NCI-H510A (cell line): ENCODE data around the gene TGFBR2.

Experiments
- DNase-seq: peaks from one replicate; lab custom pipeline; 2025; lab: John Stamatoyannopoulos, UW

The TGFBR2 gene

DNA sequence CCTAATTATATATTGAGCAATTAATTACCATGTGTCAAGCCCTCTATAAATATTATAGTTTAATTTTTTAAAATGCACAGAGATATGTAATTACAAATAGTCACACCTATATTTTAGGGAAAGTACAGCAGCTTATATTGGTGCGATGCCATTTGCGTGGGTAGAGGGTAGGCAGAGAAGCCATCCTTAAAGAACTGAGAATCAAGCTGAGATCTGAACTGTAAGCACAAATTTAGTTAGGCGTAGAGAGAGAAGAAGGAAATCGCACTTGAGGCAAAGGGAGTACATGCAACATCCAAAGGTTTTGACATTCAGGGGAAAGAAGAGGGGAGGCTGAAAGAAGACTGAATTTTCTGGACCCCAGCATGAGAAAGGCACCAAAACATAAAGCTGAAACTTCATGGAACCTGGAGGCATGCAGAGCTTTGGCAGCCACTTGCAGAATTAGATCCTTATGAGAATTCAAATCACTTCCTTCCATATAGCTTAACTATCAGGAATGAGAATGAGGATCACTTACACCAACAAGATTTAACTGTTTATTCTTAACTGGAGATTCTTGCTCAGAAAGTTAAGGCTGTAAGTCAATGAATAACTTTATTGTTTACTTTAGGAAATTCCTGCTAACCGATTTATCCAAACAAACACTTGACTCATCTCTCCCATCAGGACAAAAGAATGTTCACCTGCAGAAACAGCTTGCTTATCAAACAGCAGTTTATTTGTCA, 114.3 kb downstream of the TGFBR2 start:
- DNase-seq: no peak

DNA sequence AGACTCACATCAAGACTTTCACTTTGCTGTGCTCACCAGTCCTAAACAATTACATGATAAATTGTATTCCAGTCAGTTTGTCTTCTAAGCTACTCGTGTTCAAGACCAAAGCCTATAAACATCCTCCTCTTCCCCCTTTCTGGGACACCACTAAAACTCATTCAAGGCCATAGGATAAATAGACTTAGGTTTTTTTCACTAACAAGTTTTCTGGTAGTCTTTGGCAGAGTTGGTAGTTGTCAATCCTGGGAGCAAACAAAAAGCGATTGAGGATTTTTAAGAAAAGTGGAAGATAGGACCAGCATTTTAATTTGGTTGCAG, 114.9 kb downstream of the TGFBR2 start:
- DNase-seq: no peak

DNA sequence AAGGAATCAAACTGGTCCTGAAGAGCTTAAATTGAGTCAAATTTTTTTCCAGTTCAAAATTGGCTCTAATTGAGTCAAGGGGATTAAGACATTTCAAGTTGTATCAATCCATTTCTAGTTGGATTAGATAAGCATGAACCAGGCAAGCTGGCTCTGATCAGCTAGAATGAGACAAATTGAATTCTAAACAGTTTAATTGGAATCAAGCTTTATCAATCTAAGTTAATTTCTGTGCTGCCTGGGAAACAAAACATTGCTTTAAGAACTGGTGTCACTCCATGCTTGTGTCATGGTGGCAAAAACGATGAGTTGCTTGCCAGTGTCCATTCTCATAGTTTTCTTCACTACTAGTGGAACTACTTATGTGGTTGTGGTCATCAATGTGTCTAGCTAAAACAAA, 116.8 kb downstream of the TGFBR2 start:
- DNase-seq: no peak

DNA sequence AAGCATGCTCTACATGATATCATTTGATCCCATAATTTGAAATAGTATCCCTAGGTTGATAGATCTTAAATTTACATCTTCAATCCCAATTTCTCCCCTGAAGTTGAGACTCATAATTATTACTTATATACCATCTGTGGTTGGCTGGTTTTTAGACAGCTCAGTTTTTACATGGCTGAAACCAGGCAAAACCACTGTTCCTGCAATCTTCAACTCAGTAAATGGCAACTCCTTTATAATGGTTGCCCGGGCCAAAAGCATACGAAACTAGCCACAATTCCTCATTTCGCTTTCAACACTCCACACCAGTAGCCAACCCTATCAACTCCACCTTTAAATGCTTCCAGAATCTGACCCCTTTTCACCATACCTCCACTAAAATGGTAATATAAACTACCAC, 118.5 kb downstream of the TGFBR2 start:
- DNase-seq: no peak

DNA sequence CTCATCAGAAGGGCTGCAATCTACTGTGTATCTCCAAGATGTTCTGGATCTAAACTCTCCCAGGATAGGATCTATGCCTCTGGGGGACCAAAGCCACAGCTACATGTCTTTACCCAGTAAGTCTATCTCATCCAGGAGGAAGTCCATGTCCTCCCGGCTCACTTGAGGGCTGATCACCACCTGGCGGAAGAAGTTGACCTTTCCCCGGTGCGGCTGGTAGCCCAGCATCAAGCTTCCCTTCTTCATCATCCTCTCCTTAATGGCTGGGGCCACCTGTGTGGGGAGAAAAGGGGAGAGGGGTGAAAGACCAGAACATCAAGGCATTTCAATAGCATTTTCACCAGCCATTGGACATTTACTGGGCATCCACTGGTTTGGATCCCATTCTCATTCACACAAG, 121.7 kb downstream of the TGFBR2 start:
- DNase-seq: no peak

DNA sequence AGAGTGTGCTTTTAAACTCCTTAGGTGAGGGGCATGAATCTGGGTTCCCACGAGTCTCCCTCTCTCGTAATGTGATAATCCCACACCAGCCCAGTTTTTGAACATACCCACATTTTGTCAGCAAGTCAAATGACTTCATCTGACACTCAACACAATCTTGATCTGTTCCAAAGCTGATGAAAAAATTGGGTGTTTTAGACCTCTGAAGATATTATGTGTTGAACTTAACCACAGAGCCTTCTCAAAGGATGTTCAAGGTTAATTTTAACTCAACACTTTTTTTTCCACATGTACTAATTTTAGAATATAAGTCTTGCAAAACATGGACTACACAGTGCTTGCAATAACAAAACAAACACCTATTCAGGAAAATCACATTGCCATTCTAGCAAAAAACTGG, 123.1 kb downstream of the TGFBR2 start:
- no peak for DNase-seq

DNA sequence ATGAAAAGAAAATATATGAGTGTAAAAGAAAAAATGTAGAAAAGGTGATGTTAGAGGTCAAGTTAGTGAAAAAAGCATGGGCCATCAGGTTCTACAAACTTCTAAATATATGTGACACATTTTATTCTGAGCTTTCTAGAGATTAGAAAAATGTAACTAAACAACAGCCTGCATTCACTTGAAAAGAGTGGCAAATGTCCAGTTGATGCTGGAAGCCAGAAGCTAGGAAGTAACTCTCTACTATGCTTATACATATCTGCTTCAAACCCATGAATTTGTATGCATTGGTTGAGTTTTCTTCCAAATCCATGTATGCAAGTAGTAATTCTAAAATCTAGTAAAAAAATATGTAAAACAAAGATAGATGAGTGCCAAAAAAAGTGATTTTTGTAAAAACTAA, 123.5 kb downstream of the TGFBR2 start:
- no peak for DNase-seq

DNA sequence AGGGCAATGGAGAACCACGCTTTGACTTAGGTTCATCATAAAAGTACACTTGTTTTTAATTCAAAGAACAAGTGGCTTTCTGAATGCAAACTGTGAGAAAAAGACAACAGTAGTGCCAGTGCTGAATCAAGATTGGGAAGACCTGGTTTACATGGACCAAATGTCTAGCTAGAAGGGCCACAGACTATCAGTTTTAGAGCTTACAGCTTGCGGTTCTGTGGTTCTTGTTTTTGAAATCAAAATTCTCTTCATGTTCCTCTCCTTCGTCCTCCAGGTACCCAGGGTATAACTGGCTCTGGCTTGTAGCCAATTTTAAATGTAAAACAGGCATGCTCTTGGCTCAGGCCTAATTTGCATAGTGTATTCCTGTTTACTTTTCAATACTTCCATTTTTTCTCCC, 124.6 kb downstream of the TGFBR2 start:
- DNase-seq: no peak

DNA sequence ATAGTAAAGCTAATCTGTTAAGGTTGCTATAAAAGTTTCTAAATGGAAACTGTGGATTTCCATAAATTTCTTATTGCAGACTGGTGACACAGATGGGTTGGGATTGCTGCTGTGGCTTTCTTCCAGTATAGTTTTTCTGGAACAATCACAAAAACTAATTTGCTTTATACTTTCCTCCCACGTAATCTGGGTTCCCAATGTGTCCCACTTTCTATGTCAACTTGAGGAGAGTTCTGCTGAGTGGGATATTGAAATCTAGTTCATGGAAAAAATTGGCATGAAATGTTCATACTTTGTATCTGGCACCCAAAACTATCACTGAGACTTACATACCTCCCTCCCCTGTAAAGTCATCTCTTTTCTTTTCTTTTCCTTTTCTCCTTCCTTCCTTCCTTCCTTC, 126.8 kb downstream of the TGFBR2 start:
- DNase-seq: no peak

DNA sequence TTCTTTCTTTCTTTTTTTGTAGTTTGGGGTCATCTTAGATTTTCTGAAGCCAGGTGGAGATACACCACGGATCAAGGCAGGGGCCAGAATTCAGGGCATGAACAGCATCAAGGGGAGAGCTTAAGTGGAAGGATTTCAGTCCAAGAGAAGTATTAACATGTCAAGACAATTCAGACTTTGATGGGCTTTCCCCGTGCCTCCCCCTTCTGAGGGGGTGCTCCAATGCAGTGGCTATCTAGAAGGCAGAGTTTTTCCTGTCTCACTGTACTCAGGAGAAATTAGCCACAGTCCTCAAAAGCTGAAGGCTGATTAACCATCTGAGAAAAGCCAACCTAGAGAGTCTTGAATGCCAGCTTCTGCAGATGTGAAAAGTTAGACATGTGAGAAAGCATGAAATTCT, 127.3 kb downstream of the TGFBR2 start:
- no peak for DNase-seq

DNA sequence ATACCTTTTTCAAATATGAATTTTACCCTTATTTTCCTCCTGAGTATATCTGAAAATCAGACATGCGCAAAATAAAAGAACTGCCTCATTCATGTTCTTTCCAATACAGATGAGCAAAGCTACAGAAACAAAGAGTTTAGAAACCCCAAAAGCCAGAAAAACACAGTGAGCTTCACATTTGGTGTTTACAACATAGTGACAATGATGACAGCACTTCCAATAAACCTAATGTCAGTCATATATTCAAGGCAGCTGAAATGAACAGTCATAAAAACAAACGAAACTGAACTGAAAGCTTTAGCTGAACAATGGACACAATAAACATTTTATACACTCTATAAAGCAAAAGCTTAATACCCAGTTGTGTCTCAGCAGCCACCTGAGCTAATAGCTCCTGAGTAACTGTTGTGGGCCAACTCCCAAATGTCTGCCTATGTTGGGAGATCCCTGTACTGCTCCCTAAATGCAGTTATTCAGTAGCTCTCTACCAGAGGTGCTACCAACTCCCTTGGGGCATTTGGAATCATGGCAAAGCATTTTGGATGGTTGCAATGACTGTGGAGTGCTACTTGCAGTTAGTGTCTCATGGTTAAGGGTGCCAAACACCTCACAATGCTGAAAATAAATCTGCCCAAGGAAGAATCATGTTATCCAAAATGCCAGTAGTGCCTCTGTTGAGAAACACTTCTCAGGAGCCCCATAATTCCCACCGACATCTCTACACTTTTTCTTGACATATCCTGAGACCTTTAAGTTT, 131.5 kb downstream of the TGFBR2 start:
- no peak for DNase-seq

DNA sequence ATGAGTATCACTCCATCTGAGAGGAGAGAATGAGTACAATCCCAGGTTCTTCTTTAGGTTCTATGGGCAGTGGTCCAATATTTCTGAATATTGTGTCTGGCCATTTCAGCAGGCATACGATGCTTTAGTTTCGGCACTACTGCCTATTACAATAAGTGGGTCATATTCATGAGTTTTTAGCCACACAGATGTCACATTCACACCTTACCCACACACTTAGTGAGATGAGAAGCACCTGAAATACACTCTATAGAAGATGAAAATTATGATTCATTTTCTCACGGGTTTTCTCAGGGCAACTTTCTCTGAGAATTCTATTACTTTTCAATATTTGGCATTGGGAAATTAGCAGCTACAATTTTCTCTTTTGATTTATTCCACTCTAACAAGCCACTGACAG, 132.2 kb downstream of the TGFBR2 start:
- no peak for DNase-seq

DNA sequence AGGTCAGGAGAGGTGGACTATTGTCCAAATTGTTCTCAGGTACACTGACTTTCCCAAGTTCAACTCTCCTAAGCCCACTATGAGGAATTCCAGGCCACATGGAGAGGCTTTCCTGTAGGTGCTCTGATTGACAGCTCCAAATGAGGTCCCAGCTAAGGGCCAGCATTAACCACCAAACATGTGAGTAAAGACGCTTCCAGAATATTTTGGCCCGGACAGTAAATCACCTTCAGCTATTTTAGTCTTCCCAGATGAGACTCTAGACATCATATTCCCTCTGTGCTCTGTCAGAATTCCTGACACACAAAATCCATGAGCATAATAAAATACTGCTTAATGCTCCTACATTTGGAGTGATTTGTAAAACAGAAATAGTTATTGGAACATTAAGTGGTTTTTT, 135.5 kb downstream of the TGFBR2 start:
- no peak for DNase-seq

DNA sequence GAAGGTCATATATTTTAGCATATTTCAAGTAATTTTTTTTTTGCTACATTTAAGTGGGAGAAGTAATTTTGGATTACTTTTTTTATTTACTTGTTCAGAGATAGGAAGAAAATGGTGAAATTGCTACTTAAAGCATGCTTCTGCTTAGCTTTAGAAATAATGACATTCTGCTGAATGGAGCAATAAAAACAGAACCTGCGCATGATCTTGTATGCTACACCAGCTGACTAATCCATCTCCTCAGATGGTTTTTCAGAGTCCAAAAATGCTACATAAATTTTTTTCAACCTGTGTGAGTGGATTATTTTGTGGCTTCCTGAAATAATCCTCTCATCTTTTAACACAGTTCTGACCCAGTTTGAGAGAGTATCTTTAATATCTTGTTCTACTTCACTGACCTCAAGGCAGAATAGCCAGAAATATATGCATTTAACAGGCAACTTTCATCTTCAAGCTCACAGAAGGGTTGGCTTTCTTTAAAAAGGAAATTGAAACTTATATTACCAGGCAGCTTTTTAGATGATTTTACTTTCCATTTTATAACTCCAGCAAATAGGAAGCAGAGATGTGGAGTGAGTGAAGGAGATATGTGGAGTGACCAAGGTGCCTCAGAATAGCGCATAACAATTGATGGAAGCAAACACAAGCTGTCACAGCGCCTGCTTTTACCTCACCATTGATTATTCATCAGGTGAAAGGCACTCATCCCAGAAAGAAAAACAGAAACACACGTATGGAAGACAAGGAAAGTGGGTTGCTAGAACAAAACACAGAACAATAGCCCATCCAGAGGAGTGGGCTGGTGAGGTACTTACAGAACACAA, 136.6 kb downstream of the TGFBR2 start:
- no peak for DNase-seq
